SK-N-DZ (cell line): ENCODE results near the gene HIRIP3.
"Not testable (repeated sequence)": the region's sequence is repeated elsewhere in the genome, so short reads cannot be mapped to it uniquely, and the experiment has no call there.

Experiments
- DNase-seq: peaks from one replicate; pipeline ENCODE4 v3.0.0-alpha.2; 2015; ENCODE audit warnings: low spot score

Gene HIRIP3

GRCh38 chr16:29961479-29962343, 33.7 kb downstream of the HIRIP3 start, which contains the start of gene TMEM219:
TSS of gene TMEM219 (plus strand) at chr16:29962079. CDS start at chr16:29963144, 1,065 bp downstream.
- DNase-seq, result peak; percentile 90

GRCh38 chr16:29961127-29961478, 34.3 kb downstream of the HIRIP3 start:
- no peak for DNase-seq

GRCh38 chr16:29959821-29960220, 35.6 kb downstream of the HIRIP3 start:
- not testable (repeated sequence) for DNase-seq

- no peak for DNase-seq
These were observed 36.1 kb downstream of the HIRIP3 start for GRCh38 chr16:29959293-29959692.

GRCh38 chr16:29958756-29959155, 36.7 kb downstream of the HIRIP3 start:
- DNase-seq, result no peak

GRCh38 chr16:29951625-29952365, 43.6 kb downstream of the HIRIP3 start:
- no peak for DNase-seq

DNA sequence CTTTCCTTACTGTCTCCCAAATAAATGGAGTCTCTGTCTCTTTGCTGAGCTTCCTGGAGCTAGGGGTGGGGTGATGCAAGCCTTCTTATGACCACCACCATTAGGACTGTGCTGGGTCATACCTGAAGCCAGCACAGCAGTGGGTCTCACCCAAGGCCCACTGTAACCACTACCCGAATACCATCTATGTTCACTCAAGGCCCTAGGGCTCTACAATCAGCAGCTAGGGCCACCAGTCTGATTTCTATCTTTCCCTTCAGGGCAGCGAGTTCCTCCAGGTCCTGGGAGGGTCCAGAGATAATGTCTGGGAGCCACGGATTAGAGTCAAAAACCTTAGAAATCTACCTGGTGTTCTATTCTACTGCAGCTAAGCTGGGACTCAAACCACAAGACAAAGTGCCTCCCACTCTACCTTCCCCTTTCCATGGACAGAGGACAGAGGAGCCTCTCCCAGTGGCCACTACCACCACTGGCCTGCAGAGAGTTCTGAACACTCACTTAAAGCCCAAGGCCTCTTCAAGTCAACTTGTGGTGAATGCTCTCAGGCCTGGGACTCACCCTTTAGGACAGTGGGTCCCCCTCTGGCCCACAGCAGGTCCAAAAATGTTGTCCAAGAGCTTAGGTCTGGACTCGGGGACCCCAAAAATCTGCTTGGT, 44.5 kb downstream of the HIRIP3 start:
- DNase-seq, result no peak

- DNase-seq, result no peak
These were observed 47.5 kb downstream of the HIRIP3 start for GRCh38 chr16:29947897-29948296.

- peak; percentile 52 for DNase-seq
These were observed 51.3 kb downstream of the HIRIP3 start for GRCh38 chr16:29943846-29944799.
